GM21723 (cell line): ENCODE data around the gene RAB20.
"Not testable (repeated sequence)": the region's sequence is repeated elsewhere in the genome, so short reads cannot be mapped to it uniquely, and the experiment has no call there.

Source experiments
- ATAC-seq: cut with Tn5 transposase; IDR thresholded peaks from one replicate; pipeline ENCODE4 v1.9.1; 2021; ENCODE audit warnings: mild to moderate bottlenecking, moderate library complexity; ENCODE audit not compliant: unreplicated experiment

Gene RAB20

DNA sequence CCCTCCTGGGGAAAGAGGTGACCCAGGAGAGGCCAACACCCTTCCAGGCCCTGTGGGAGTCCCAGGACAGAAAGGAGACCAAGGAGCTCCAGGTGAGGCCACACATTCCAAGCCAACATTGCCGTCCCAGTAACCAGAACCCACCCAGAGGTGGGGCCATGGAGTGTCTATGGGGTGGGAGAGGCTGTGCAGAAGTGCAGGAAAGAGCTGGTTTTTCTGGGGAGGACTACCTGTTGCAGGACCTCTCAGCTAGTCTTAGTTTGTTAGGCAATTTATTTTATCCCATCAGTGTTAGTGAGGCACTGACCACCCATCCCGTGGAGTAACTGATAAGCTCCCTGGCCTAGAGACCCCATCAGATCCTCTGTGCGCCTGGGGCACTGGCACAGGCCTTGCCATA, 66.1 kb downstream of the RAB20 start:
- ATAC-seq: no peak

DNA sequence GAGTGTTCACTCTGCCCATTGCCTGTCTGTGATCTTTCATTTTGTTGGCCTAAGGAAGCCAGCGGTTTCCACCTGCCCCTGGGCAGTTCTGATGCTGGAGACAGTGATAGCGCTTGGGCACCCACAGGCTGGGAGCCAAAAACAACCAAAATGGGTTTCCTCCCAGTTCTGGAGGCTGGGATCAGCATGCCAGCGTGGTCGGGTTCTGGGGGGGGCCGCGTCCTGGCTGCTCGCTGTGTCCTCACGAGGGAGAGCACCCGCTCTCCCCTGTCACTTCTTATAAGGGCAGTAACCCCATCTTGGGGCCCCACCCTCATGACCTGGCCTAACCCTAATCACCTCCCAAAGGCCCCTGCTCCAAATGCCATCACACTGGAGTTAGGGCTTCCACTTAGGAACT, 67.9 kb downstream of the RAB20 start:
- no peak for ATAC-seq

DNA sequence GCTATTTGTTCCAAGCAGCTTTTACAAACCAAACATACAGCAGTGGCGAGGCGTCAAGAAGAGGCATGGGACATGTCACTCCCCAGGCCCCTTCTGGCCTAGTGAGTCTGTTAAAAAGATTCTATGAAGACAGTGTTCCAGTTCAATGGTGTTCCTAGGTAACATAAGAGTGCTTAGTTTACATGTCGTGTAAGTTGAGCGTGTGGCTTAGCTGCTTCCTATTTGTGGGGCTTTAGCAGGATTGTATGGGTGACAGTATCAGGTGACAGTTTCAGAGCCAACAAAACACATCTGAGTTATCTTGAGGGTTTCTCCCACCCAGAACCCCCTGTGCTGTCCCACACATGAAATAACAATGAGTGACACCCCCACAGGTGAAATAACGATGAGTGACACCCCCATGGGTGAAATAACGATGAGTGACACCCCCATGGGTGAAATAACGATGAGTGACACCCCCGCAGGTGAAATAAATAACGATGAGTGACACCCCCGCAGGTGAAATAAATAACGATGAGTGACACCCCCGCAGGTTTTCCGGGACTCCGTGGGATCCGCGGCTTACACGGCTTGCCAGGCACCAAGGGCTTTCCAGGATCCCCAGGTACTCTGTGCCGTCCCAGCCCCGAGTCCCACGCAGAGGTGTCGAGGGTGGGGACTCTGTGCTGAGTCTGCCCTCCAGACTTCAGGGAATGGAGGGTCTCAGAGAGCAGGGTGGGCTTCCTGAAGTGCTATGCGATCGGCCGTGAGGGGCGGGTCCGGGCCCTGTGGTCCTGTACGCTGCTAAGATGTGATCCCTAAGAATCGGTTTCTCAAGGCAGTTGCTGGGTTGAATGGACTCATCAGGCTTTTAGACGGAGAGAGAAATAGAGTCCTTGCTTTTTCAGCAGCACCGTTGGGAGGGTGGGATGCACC, 68.6 kb downstream of the RAB20 start:
- no peak for ATAC-seq

DNA sequence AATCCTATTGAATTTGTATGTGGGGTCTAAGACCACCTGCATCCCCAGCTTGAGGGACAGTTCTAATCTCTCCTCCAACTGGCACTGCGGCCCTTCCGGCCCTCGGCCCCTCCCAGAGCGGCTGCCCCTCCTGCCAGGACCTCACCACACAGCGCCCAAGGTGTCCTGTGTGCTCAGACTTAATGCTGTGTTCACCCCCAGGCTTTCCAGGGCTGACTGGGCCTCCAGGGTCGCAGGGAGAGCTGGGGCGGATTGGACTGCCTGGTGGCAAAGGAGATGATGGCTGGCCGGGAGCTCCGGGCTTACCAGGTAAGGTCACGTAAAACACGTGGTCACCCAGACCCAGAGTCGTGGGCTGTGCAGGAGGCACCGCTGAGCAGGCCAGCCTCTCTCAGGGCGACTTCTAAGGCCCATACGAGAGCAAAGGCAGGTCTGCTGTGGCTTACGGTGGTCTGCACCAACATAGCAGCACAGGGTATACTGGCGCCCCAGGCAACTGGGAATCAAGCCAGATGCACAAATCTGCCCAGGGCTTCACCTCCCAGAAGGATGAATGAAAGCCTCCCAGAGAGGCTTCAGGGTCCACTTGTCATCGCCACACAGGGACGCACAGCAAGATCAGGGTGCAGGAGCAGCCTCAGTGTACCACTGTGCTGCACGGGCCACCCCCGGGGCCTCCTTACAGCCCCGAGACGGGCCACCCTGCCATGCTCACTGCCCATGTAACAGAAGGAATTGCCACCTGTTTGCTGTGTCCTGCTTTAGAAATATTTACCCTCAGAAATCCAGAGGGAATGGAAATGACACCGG, 69.4 kb downstream of the RAB20 start:
- no peak for ATAC-seq

DNA sequence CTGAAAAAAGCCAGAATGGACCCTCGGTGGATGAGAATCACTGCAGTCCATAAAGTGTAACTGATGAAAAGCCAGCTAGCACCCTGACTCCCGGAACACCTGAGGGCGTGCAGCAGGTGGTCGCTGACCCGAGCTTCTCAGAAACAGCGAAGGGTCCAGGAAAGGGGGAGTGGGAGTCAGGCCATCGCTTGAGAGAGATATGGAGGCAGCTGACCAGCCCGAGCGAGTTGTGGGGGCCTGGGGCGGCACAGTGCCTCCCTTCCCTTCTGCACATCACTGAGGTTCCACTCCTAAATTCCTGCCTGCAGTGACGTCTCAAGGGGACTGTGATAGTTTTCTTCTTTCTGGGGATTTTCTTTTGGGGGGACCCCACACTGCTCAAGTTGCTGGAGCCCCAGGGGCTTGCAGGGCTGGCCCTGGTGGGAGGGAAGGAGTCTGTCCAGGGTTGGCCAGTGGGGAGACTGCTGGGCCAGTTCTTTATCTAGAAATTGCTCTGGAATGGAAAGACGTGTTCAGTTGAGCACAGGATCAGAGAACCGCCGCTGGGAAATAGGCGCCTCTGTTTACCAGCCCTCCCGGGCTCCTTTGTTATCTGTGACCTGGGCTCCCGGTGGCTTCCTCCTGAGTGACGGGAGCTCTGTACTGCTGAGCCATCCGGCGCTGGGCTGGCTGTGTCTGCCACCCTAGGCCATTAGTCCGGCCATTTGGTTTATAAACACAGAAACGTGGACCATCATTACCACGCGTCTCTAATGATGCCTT, 71.3 kb downstream of the RAB20 start:
- no peak for ATAC-seq

DNA sequence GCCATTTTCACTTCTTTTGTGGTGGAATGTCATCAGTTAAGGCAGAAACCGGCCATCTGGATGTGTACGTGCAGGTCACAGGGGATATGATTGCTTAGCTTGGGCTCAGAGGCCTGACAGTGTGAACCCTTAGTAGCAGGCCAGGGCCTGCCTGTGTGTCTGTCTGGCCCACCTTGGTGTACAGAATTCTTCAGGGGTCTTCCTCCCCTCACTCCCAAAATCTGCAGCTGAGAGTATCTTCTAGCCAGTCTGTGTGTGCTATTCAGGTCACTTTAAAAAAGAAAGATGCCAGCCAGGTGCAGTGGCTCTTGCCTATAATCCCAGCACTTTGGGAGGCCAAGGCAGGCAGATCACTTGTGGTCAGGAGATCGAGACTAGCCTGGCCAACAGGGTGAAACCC, 74.6 kb downstream of the RAB20 start:
- ATAC-seq: not testable (repeated sequence)

DNA sequence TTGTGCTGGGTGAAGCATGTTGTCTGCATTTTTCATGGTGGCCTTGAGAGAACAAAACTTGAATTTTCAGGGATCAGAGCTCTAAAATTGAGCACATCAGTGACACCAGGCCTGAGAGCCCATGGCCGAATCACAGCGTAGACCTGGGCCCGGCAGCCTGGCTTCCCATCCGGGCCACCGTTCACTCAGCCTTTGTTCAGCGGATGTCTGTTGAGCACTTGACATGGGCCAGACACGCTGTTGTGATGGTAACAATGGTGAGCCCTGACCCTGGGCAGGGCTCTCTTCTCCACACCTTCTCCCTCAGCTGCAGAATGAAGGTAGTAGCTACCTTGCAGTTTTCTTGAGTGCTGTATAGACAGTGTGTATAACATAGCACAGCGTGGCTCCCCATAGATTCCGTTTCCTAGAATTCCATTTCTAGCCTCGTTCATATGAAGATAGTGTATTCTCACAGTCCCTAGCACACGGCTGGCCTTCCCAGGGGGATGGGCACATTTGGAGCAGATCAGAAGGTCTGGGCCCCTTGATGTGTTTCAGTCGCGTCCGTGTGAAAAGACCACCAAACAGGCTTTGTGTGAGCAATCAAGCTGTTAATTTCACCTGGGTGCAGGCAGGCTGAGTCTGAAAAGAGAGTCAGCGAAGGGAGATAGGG, 75.3 kb downstream of the RAB20 start:
- no peak for ATAC-seq

DNA sequence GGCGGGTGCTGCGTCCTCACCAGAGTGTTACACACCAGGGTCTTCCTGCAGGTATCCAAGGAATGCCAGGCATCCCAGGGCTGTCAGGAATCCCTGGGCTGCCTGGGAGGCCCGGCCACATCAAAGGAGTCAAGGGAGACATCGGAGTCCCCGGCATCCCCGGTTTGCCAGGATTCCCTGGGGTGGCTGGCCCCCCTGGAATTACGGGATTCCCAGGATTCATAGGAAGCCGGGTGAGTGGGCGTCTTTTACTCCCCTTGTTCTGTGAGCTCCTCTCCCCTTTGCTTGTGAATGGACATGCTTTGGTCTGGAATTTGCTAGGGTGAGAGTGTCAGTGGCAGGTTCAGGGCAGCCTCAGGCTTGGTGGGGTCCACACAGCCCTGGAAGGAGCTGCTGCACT, 75.9 kb downstream of the RAB20 start:
- no peak for ATAC-seq

DNA sequence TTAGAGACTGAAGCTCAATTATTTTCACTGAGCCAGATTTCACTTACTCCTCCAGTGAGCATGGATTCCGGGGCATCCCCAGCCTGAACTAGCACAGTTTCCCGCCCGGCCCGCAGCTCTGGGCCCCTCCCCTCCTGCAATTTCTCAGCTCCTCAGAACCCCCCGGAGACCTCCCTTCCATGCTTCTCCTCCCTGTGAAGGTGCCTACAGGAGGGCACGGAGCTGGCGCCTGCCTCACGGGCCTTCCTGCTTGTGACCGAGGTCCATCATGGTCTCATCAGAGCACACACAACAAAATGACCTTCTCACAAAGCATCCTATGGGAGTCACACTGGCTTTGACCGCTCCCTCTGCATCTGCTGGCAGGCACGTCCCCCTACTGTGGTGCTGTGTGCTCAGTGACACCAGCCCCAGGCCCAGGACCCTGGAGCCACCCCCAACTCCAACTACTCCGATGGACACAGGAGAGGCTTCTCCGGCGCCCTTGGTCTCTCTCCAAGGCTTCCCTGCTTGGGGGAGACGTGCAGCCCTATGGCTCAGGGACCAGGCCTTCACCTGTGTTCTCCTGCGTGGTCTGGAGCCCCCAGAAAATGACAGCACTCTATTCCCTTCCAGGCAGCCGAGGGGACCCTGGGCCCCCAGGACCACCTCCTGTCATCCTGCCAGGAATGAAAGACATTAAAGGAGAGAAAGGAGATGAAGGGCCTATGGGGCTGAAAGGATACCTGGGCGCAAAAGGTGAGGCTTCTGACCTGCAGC, 77.1 kb downstream of the RAB20 start:
- no peak for ATAC-seq

DNA sequence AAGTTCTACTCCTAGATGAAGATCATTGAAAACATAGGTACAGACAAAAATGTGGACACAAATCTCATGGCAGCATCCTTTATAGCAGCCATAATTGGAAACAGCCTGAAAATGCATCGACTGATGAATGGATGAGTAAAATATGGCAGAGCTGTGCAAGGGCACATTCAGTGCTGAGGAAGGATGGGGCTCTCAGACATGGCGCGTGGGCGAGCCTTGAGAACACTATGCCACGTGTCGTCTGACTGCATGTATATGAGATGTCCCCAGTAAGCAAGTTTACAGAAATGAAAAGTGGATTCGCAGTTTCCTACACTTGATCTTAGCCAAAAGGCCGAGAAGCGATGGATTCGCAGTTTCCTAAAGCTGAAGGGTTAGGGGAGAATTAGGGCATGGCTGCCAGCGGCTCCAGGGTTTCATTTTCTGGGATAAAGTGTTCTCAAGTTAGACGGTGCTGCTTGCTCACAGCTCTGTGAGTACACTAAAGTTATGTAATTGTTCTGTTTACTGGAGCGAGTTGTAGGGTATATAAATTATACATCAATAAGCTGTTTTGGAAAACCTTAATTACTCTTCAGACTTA, 78.0 kb downstream of the RAB20 start:
- no peak for ATAC-seq

DNA sequence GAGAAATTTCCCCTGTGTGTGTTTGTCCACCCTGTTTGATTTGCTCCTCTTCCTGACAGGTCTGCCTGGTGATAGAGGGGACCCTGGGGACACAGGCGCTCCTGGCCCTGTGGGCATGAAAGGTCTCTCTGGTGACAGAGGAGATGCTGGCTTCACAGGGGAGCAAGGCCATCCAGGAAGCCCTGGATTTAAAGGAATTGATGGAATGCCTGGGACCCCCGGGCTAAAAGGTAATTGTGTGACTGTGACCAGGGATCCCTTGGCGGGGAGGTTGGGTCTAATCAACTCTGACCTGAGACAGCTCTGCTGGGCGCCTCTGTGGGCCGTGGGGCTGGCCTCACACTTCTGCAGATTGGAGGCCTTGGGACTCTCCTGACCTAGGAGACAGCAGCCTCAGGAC, 81.4 kb downstream of the RAB20 start:
- ATAC-seq: no peak

DNA sequence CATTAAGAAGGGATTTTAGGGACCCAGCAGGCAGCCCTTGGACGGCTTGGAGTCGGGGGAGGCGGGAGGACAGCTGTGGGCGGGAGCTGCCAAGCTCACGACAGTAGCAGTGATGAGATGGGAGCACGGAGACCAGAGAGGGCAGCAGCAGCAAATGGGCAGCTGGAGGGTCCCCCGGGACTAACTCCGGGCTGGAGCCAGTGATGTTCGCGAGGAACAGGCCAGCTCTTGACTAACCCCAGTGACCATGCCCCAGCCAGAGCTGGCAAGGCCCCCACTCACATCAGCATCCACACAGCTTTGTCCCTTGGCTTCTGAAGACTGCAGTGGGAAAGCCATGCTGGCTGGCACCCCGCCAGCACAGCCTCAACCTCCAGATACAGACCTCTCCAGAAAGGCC, 81.9 kb downstream of the RAB20 start:
- ATAC-seq: no peak

DNA sequence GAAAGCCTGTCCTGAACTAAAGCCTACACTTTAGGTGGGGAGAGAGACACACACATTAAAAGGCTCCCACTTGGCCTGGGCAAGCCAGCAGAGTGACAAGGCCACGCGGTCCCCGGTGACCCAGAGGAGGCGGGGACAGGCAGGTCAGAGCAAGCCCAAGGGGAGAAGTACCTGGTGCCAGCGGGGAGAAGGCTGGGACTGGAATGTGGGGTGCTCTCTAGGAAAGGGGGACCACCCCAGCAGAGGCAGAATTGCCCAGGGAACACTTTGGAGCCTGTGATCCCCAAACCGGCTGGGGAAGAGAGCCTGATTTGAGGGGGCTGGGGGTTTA, 82.3 kb downstream of the RAB20 start:
- ATAC-seq: no peak

DNA sequence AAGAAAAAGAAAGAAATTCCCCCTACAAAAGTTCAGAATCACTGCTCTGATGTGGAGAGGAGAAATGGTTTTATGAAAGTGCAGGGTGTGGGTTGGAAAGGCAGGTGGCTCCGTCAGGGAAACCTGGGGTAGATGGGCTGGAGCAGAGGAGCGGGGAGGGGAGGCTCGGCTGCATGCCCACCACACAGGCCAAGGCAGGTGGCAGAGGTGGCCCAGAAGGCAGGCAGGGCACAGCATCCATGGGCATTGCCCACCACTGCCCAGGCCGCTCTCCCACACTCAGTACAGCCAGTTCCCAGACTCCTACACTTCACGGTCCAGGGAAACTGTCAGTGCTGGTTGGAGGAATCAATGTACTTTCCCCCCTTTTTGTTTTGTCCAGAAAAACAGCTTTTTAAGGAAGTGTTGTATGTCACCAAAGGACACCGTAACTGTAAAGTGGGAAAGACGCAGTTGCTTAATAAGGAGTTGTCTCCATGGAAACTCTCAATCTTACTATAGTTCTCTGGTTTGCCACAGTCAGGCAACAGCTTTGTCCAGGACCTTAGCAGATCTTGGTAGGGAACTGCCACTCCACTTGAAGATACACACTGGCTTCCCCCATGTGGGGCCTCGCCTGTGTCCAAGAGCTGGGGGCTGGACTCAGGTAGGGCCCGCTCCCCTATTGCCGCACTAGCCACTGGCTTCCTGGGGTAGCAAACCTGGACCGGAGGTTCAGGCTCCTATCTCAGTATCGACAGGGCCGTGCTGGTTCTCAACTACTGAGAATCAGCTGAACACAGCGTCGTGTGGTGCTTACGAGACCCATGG, 82.9 kb downstream of the RAB20 start:
- ATAC-seq: no peak

DNA sequence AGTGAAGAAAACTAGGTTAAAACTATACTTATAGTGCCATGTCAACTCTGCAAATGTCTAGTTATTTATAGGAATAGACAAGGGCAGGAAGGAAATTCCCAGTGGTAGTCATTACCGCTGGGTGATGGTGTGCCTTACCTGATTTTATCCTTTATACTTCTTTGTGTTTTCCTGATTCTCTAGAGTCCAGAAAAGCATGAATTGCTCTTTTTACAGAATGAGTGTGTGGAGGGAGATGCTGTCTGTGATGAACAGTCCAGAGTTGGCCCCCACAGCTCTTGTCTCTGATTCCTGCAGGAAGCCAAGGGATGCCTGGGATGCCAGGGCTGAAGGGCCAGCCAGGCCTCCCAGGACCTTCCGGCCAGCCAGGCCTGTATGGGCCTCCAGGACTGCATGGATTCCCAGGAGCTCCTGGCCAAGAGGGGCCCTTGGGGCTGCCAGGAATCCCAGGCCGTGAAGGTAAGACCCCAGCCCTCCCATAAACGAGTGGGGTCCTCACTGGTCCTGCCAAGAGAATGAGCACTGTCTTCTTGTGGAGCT, 83.7 kb downstream of the RAB20 start:
- ATAC-seq: no peak

DNA sequence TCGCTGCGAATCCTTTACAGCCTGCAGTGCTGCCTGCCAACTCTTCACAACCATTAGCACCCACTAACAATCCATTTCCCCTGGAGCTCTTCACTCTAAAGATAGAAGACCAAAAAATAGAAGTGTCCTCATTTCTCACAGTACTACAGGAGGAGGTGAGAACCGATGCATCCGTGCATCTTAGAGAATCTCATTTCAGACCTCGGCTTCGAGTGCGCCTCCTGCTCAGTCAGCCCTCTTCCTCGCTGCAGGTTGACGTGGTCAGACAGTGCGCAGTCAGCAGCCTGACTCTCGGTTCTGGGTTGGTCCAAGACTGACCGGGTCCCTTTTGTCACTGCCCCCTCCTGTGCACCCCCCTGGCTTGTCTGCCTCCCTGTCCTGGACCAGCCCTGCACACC, 85.3 kb downstream of the RAB20 start:
- no peak for ATAC-seq

DNA sequence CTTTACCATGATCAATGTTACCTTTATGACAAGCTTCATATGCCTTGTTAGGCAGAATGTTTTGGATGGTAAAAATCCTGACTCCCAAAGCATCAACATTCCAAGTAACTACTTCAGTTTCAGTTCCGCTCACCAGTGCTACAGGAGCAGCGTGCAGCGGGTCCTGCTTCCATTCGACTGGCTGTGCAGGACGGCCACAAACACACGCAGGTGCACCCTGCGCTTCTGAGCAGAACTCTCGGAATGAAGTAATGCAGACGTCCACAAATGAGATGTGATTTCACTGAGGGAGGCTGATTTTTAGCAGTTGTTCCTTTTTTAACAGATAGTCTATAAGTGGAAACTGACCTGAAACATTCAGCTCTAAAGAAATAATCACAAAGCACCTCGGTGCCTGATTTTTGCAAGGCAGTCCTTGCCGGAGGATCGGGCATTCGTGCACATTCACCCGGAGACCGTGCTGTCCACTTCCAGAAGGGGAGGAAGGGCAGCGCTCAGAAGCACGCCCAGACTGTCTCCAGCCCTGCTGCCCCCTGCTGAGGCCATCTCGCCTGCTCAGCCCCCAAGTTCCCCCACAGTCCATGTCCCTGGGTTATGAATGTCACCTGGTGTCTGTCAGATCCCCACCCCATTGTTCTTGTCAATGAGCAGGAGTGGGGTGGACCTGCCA, 85.8 kb downstream of the RAB20 start:
- no peak for ATAC-seq

DNA sequence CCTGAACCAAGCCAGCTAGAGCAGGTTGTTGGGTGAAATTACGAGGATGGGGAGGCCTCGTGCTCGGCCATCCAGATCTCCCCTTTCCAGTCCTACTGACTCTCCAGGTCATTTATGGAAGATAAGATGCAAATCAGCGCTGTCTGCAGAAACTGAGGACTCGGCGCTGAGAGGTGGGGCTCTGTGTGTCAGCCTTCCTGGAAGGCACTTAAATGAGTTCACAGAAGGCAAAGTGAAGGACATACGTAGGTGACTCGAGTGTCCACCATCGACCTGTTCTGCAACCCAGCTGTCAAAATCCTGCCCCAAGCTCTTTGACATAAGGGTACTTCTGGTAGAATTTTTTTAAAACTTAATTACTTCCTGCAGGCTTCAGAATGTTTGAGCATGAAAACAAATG, 86.4 kb downstream of the RAB20 start:
- no peak for ATAC-seq
